GM18870 (cell line): Measurements from ENCODE around the gene CUL1.

Source experiments
- ATAC-seq: cut with Tn5 transposase; IDR thresholded peaks from one replicate; pipeline ENCODE4 v1.9.1; 2021; ENCODE audit warnings: moderate library complexity; ENCODE audit not compliant: unreplicated experiment

The CUL1 gene

DNA sequence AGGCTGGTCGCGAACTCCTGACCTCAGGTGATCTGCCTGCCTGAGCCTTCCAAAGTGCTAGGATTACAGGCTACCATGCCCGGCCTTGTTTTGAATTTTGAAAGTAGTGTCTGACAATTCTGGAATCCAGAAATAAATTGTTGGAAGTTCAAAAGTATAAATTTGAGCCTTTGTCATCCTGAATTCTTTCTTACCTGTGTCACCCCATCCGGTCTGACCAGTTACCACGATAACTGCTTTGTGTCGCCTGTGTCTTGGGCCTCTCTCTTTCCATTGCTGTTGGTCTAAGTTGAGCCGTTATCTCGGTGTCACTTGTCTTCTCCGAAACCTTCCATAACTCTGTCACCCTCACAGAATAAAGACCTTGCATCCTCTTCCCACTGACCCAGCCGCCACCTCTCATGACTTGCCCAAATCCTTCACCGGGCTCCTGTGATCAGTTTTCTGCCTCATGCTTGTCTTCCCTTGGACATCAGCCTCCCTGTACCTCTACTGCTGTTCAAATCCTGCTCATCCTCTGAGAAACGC lies 18.6 kb downstream of the CUL1 start:
- no peak for ATAC-seq

DNA sequence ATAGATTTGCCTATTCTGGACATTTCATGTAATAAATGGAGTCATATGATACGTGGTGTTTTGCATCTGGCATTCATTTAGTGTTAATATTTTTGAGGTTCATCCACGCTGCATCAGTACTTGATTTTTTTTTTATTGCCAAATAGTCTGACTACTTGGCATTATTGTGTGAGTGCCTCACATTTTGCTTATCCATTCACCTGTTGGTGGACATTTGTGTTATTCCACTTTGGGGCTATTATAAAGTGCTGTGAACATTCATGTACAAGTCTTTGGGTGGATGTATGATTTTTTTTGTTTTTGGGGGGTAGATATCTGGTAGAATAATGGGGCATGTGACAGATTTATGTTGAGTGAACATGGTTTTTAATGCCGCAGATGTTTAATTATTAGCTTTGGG lies 19.7 kb downstream of the CUL1 start:
- ATAC-seq, result no peak

DNA sequence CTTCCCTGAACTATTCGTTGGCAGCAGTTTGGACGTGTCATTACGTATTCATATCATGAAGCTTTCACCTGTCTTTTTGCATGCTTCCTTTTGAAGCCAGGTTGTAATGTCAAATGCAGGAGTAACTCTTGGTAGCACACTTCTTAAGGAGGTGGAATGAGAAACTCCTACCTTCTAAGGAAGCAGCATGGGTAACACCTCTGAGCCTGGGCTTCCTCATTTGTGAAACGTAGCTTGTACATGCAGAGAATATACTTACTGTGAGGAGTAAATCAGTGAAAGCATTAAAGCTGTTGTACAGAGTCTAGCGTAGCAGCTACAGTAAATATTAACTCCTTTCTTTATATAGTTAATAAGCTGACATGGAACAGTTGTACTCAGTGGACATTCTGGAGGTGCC lies 21.1 kb downstream of the CUL1 start:
- no peak for ATAC-seq

DNA sequence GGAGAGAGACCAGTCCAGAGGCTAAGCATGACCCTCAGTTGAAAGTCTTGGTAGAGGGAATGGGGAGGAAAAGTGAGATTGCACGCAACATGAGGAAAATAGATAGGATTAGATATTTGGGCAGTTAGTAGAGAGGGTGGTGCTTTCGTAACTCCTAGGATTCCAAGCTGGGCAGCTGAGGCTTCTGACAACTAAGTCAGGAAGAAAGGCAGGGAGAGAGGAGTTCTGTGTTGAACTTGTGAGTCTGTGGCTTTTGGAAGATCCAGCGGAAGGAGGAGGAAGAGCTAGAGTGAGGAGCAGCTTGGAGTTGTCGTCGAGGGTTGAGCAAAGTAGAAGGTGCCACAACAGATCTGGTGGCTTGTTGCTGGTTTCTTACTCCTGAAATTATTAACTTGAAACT lies 21.8 kb downstream of the CUL1 start:
- no peak for ATAC-seq

DNA sequence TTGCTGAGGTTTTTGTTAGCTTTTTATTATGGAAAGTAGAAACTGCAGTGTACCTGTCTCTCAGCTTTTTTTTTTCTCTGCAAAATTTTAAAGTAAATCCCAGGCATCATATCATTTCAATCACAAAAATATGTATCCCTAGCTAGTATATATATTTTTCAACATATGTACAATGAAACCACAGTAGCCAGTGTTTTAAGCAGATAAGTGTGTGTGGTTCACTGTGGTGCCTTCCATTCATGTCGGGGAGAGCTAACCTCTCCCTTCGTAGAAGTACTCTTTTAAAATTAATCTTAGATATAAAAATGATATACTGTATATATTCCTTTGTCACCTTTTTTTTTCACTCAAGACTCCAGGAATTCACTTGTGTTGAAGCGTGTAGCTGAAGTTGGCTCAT lies 22.7 kb downstream of the CUL1 start:
- ATAC-seq, result no peak

DNA sequence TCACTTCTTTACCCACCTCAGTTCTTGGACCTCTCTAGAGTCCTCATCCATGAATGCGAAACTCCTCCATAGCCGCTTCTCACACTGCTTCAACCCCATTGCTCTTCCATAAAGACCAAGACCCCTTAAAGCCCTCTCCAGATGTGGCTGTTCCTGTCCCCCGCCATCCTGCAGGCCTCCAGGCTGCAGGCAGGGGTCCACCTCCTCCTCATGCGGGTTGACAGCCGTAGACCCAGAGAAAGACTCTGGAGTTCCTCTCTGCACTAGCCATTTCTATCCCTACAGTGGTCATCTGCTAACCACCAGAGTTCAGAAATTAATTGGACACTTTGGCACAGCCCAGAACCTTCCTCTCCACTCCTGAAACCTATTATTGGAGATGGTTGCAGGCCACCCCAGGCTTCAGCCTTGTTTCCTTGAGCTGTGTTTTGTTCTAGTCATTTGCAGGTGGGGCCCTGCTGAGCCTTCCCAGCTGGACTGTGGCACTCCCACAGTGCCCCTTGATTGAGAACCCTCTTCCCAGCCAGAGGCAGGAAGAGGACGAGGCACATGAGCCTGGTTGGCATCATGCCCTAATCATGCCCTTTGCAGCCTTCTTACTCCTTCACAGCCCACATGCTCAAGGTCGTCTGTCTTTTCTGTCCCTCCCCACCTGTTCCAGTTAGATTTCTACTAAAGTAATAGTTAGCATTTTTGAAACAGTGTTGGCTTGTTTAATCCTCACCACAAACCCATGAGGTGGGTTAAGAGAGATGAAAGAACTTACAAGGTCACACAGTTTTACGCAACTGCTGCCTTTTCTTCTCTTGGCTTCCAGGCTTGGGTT lies 23.9 kb downstream of the CUL1 start:
- no peak for ATAC-seq

DNA sequence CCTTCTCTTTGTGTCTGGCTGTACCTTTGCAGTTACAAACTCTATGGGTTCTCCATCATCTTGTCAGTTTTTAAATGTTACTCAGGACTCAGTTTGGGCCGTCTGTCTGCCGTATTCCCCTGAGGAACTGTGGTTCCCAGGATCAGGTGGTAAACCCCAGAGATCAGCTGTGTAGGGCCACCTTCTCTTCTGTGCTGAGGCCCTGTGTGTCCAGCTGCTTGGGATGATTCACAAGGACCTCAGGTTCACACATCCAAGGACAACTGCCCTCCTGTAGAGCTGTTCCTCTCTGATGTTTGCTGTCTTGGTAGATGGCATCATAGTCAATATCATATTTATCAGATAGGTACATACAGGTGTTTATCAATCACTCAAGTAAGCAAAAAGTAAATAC lies 24.5 kb downstream of the CUL1 start:
- no peak for ATAC-seq

DNA sequence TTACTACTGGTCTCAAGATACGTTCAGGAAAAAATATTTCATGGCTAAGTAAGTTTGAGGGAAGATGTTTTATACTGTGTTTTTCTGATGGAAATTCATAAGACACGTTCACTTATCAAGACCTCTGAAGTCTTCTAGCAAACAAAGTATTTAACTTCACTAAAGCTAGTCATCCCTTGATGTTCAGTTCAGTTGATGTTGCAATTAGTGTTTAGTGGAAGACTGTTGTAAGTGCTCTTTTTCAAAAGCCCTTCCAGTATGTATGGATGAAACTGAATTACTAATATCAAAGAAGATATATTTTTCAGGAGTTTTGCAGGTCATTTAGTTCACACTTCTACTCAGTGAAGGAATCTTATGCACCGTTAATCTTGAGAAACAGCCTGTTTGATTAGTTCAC lies 25.1 kb downstream of the CUL1 start:
- no peak for ATAC-seq

DNA sequence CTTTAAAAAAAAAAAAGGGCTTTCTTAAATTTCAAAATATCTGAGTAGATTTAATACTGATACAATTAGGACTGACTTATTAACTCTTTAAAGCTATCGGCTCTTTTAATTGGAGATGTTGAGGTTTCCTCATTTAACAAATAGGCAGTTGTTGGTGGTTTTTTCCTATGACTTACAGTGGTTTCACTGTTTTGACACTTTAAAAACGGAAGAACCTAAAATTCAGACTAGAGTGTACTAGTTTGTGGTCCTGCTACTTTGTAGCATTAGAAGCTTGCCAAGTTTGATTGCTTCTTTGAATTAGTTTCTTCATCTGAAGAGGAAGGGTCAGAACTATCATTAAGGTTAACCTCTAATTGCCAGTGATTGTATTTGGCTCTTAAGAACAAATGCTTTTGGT lies 27.7 kb downstream of the CUL1 start:
- no peak for ATAC-seq

DNA sequence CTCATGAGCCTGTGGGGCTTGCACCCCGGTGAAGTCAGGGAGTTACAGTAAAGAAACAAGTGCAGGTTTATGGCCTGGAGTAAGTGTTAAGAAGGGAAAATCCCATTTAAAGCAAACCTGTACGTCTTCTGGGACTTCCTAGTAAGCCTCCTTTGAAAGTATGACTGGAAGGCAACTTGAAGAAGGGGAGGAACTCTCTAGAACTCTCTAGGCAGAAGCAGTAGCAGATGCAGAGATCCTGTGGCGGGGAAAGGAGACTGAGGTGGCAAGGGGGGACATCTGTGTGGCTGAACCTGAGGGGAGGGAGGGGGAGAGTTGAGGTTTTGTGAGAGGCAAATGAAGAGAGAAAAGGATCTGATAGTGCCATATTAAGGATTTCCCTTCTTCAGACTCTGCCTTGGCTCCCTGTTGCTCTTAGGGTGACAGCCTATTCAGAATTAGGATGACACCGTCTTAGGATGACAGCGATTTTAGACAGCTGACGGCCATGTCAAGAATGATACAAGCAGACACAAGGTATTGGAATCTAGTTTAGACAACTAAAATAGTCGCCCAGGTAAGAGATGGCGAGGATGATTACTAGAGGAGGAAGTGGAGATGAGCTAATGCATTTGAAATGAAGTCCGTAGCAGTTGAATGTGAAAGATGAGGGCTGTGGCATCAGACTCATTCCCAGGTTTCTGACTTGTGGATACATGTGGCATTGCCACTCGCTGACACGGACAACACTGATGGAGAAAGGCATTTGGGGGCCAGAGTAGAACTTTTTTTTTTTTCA lies 29.0 kb downstream of the CUL1 start:
- no peak for ATAC-seq

DNA sequence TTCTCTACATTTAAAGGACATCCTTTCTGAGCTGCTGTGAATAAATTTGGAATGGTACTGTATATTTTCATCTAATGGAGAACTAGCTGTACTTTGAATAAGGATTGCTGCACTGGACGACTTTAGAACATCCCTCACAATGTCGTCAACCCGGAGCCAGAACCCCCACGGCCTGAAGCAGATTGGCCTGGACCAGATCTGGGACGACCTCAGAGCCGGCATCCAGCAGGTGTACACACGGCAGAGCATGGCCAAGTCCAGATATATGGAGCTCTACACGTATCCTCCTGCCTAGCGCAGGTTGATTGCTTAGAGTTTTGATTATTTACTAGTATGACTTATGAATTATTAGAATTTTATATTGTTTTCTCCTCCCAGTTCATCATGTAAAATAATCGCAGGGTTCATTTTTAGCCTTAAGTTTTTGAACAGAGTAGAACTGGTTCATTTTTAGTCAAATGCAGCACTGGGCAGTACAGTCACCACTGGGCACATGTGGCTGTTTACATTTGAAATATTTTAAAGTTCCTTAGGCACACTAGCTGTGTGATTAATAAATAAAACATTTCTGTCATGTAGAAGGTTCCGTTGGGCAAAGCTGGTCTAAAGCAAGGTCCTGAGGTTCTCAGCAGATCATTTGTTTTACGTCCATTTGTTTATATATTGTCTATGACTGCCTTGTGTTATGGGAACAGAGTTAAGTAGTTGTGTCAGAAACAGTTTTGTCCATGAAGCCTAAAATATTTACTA lies 31.5 kb downstream of the CUL1 start:
- ATAC-seq, result no peak

DNA sequence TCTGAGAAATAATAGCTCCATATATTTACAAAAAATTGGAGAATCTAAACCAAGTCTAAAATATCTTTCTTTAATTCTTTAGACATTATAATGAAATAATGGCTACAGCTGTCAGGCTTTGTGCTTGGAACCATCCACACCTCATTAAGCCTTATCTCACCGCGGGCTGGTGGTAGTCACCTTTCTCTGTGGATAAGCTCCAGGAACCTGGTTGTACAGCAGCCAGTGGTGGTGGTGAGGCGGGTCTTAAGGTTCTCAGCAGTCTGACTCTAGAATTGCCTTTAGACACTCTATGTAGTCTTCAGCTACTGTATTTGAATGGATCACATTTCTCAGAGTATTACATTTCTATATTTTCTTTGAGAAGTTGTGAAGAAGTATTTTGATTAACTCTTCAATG lies 34.2 kb downstream of the CUL1 start:
- ATAC-seq, result no peak

DNA sequence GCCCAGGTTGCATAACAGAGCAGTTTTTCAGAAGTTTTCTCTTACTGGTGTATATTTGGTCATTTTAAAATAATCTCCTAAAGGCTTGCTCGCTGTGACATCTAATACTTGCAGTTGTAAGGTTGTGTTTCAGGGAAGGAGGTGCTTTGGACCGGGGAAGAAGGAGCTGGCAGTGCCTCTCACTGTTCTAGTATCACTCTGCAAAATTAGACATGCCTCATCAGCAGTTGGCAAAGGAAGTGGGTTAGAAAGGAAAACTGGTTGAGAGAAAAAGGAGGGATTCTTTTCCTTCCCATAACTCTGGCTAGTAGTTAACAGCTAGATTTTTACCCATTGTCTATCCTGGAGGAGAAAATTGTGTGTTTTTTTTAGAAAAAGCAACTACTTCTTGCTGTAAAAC lies 34.8 kb downstream of the CUL1 start:
- no peak for ATAC-seq

DNA sequence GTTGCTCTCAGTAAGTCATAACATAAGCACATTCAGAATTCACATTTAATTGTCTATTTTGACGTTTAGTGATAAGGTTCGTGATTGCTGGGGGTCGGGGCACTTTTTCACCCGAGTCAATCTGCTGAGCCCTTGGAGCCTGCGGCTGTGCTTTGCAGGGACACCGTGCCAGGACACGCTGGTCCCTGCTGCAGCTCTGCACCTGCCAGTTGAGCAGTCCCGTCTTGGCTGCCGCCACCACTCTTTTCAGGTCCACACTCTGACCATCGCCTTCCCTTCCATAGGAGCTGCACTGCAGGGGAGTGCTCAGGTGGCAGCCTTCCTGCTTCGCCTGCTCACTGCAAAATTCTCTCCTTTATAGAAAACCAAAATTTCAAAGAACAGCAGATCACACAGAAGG lies 36.4 kb downstream of the CUL1 start:
- no peak for ATAC-seq

DNA sequence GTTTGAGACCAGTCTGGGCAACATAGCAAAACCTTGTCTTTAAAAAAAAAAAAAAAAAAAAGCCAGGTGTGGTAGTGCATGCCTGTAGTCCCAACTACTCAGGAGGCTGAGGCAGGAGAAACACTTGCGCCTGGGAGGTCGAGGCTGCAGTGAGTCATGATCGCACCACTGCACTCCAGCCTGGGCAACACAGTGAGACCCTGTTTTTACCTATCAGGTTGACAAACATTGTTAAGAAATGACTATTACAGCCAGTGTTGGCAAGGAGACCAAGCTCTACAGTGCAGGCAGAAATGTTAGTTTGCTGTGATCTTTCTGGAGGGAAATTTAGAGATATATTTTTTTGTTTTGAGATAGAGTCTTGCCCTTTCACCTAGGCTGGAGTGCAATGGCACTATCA lies 37.3 kb downstream of the CUL1 start:
- no peak for ATAC-seq

DNA sequence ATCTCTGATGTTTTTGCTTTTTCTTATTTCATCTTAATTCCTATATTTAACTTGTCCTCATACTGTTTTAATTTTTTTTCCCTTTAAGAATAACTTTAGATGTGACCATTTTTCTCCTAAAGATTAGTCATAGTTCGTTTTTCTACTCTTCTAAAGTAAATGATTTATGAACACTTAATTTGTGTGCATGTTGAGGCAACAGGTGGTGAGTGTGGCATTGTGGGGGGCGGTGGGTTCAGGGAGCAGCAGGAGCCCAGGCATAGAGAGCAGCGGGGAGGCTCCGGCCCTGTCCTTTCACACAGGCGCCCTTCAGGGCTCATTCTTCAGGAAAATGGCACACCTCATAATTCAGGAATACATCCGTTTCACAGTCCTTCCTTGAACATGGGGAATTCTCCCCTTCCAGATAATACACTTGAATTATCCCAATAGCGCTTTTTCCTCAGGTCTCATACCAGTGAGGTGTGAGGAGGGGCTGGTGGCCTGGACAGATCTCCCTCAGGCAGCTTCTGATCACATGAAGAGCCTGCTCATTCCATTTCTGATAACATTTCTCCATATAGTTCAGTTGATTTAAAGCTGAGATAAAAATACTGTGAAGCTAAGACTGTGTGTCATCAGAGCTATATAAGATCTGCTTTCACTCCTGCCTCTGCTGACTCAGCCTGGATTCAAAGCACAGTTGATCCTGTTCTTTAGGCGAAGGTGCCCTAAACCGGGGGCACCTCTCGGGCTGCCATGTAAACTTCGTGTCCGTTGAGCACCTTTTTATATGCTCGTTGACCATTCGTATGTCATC lies 40.2 kb downstream of the CUL1 start:
- ATAC-seq, result no peak

DNA sequence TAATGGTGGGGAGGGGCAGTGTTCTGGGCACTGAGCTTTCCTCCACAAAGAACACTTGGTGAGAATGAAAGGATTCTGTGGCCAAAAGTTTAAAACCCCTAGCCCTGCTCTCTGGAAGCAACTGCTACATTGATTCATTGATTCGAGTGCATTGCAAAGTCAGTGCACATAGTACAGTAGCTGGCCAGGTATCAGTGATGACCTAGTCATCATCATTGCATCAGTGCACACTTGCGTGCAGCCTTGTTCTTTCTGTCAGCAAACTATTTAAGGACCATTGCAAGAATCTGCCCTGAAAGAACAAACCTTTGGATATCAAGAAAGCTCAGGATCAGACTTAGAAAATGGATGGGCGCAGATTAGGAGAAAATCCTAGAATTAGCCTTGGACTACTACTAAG lies 47.4 kb downstream of the CUL1 start:
- no peak for ATAC-seq

DNA sequence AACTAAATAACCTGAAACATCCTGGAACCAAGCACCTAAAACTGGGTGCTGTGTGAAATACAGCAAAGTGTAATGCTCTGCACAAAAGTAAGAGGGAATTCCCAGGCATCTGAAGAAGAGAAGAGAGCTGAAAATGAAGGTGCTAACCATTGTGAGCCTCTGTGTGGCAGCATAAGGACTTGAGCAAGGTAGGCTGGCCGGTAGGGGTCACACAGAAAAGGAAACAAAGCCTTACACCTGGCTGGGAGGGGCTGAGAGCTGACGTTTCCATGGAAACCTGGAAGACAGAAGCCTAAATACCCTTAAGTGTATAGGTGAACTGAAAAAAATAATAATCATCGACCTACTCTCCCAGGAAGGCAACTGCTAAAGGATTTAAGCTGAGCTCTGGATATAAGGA lies 48.6 kb downstream of the CUL1 start:
- ATAC-seq, result no peak

DNA sequence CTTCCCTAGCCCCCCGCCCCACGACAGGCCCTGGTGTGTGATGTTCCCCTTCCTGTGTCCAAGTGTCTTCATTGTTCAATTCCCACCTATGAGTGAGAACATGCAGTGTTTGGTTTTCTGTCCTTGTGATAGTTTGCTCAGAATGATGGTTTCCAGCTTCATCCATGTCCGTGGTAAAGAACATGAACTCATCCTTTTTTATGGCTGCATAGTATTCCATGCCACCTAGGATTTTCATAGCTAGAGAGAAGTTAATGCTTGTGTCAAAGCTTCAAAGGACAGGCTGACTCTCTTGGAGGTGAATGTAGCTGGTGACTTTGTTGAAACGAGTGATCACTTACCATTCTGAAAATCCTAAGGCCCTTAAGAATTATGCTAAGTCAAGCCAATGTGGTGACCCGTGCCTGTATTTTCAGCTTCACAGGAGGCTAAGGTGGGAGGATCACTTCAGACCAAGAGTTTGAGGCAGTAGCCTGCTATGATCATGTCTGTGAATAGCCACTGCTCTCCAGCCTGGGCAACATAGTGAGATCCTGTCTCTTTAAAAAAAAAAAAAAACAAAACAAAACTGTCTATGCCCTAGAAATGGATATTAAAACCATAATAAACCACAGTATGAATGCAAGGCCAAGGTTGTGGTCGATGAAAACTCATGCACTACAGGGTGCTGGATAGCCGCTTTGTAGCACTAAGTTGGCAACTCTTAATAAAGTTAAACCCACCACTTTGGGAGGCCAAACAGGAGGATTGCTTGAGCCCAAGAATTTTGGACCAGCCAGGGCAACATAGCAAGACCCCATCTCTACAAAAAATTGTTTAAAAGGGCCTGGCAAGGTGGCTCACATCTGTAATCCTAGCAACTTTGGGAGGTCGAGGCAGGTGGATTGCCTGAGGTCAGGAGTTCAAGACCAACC lies 52.0 kb downstream of the CUL1 start:
- ATAC-seq, result no peak

DNA sequence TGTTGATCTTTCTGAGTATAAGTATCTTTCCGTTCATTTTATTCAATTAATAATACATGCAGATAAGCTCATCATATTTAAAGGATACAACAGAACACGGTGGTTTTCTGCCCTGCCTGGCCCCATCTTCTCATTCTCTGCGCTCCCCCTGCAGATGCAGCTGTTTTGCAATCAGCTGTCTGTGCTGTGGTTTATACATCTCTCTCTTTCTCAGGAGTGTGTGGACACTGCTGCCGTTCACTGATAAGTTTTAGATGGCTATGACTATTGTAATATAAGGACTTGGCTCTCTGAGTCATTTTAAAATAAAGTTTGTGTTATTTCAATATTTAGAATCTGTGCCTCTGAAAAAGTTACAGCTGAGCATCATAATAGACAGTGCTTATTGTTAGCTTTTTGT lies 54.5 kb downstream of the CUL1 start:
- no peak for ATAC-seq
